NB4 (cell line): ENCODE data around the gene TMEM61.

ENCODE experiments used
- POLR2A ChIP-seq: IDR thresholded peaks from 2 replicates; pipeline ENCODE4 v1.6.1; 2011; ENCODE audit warnings: mild to moderate bottlenecking; ENCODE audit not compliant: insufficient read length; ENCODE audit errors: extremely low read depth
- TF ChIP-seq, protein P1 (sequence below): IDR thresholded peaks from one replicate; pipeline ENCODE4 v1.5.1; 2012; ENCODE audit warnings: low read depth, low read length

DNA sequence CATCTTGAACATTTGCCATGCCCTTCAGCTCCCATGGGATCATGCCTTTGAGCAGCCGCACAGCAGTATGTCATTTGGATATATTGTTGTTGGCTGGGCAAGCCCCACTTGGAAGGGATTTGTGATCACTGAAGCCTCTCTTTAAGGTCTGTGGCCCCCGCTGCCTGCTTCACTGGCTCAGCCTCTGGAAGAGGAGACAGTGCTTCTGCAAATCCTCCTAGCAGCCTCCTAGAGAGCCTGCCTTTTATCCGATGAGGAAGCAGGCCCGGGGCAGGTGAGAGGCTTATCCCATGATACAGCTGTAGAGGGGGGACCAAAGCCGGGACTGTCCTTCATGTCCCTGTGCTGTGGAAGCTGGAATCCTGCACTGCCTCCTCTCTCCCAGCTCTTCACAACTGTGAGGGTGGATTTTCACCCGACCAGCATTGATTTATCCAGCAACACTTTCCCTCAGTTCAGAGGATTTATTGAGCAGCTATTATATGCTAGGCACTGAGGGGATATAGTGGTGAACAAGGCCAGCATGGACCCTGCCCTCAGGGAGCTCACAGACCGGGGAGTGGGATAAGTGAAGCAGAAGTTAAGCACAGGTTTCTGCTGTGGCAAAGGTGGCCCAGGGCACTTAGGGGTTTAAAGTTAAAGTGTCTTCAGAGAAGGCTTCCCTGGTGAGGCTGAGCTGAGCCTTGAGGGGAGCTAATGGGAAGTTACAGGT is 3.9 kb downstream of the TMEM61 start:
- TF ChIP-seq, protein P1, sequence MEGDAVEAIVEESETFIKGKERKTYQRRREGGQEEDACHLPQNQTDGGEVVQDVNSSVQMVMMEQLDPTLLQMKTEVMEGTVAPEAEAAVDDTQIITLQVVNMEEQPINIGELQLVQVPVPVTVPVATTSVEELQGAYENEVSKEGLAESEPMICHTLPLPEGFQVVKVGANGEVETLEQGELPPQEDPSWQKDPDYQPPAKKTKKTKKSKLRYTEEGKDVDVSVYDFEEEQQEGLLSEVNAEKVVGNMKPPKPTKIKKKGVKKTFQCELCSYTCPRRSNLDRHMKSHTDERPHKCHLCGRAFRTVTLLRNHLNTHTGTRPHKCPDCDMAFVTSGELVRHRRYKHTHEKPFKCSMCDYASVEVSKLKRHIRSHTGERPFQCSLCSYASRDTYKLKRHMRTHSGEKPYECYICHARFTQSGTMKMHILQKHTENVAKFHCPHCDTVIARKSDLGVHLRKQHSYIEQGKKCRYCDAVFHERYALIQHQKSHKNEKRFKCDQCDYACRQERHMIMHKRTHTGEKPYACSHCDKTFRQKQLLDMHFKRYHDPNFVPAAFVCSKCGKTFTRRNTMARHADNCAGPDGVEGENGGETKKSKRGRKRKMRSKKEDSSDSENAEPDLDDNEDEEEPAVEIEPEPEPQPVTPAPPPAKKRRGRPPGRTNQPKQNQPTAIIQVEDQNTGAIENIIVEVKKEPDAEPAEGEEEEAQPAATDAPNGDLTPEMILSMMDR, result no peak
- no peak for TF ChIP-seq POLR2A
